Choroid plexus epithelial cell (primary cell): ENCODE measurements around the gene KIF1A.

Experiments
- DNase-seq: peaks from one replicate; pipeline ENCODE4 v3.0.0-alpha.2; 2010; ENCODE audit warnings: low read depth
- H3K4me3 ChIP-seq: 2 replicates; pipeline ENCODE4 v1.5.1; 2011; ENCODE audit warnings: low read depth, mild to moderate bottlenecking, control low read depth, low read length, moderate library complexity
- TF ChIP-seq, protein P1 (sequence below): conservative IDR thresholded peaks from 2 replicates; pipeline ENCODE4 v1.5.1; 2011; ENCODE audit warnings: low read depth, mild to moderate bottlenecking, control low read depth, inconsistent platforms, low read length, moderate library complexity

Gene KIF1A

DNA sequence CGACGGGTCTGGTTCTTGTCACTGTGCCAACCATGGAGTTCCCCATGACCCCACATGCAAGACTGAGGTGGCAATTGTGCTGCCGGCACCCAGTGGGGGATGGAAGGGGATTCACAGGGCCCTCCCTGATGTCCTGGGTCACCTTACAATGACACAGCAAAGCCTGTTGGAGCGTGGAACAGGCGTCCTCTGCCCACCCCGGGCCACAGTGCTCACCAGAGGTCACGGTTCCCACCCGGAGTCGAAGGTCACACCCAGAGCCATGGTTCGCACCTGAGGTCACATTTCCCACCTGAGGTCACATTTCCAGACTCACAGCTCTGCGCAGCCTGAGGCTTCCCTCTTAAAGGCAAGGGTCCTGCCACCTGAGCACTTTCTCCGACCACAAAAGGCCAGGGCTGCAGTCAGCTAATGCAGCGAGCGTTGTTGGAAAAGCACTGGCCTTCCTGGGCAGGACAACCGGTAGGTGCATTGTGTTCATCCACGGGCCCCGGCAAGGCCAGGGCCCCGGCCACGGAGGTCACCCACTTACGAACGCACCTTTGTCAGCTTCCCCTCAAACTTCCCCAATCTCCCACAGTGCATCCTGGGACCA, 24.0 kb downstream of the KIF1A start:
- H3K4me3 ChIP-seq: no peak overlapping the region
- no peak for DNase-seq
- TF ChIP-seq, protein P1, sequence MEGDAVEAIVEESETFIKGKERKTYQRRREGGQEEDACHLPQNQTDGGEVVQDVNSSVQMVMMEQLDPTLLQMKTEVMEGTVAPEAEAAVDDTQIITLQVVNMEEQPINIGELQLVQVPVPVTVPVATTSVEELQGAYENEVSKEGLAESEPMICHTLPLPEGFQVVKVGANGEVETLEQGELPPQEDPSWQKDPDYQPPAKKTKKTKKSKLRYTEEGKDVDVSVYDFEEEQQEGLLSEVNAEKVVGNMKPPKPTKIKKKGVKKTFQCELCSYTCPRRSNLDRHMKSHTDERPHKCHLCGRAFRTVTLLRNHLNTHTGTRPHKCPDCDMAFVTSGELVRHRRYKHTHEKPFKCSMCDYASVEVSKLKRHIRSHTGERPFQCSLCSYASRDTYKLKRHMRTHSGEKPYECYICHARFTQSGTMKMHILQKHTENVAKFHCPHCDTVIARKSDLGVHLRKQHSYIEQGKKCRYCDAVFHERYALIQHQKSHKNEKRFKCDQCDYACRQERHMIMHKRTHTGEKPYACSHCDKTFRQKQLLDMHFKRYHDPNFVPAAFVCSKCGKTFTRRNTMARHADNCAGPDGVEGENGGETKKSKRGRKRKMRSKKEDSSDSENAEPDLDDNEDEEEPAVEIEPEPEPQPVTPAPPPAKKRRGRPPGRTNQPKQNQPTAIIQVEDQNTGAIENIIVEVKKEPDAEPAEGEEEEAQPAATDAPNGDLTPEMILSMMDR: no peak

- DNase-seq: no peak
- TF ChIP-seq, protein P1: no peak
- H3K4me3 ChIP-seq: no peak overlapping the region
Measured at GRCh38 chr2:240795454-240795853, 24.6 kb downstream of the KIF1A start.

DNA sequence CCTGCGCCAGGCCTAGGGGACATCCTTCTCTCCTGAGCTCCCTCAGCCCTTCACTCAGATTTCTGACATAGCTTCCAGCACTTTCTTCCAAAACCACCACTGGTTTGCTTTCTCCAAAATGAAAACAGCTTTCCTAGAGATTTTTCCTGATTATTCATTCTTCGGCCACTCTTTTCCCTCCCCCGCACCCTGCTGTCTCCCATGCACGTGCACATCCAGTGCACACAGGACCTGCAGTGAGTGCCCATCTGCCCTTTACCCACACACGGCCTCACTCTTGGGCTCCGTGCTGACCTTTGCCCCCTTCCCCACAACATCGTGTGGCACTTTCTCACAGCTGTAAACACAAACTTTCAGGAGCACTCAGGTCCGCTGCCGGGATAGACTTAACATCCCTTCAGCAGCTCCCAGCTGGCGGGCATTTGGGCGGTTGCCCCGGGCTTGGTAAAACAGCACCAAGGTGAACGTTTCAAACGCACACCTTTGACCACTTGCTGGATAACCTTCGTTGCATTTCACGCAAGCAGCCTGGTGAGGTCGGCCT, 25.8 kb downstream of the KIF1A start:
- no peak for DNase-seq
- H3K4me3 ChIP-seq: no peak overlapping the region
- TF ChIP-seq, protein P1: no peak

- TF ChIP-seq, protein P1: no peak
- H3K4me3 ChIP-seq: no peak overlapping the region
- no peak for DNase-seq
Measured at GRCh38 chr2:240793313-240794177, 26.5 kb downstream of the KIF1A start.

DNA sequence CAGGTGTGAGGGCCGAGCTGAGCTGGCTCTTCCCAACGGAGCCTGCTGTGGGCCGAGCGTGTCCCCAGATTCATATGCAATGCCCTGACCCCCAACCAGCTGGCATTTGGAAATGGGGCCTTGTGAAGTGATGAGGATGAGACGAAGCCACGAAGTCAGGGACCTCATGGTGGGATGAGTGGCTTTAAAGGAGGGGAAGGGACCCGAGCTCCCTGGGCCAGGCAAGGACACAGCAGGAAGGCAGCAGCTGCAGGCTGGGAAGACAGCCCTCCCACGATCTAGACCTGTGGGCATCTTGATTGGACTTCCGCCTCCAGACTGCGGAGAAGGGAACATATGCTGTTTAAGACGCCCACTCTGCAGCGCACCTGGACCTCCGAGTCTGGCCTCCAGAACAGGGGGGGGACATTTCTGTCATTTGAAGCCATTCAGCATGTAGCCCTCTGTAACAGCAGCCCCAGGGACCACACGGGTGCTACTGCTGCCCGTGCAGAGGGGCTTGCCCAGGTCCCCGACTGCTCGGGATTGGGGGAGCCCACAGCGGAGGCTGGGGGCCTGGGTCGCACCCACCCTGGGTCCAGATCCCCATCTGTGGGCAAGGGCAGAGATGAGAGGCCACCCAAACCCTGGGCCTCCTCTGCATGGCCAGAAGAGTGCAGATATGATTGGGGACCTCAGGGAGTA, 27.2 kb downstream of the KIF1A start:
- TF ChIP-seq, protein P1: no peak
- DNase-seq: no peak
- no peak overlapping the region for H3K4me3 ChIP-seq

DNA sequence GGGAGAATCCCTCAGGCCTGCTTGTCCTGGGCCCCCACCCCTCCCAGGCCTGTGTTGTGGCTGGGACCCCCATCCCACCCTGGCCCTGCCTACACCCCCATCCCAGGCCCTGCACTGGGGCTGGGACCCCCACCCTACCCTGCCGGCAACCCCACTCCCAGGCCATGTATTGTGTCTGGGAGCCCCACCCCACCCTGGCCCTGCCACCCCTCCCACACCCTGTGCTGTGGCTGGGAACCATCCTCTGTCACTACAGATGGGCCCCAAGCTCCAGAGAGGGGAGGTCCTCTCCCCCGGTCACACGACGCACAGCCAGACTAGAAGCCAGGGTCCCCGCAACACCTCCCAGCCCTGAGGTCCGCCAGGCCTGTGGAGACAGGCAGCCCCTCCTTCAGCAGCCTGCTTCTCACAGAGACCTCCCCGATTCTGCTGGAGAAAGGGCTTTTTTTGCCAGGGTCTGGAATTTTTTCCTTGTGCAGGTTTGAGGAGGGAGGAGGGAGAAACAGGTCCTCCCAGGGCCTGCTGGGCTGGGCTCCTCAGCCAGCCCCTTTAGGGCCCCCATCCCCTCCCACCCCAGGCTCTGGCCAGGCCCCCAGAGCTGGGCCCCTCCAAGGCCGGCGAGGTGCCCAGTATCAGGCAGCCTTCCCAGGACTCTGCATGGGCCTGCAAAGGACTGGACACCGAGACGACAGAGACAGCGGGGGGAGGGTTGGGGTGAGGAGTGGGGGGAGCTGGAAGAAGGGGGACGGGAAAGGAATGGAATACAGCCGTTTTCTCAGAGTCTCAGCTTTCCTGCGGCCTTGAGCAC, 28.0 kb downstream of the KIF1A start:
- TF ChIP-seq, protein P1: no peak
- H3K4me3 ChIP-seq: no peak overlapping the region
- DNase-seq: no peak
